GM12878 (cell line): ENCODE measurements around the gene ARHGEF1. TPM values are rescaled to one million over a fixed set of nuclear protein-coding genes. Genes with fewer than 3 reads are reported as not detected.
A peak's percentile ranks its signal among the peaks of the same experiment; 100 is the strongest.

Experiments
- ATAC-seq: fragments of 200-7000 bp; cut with Tn5 transposase; 3 replicates; pipeline ENCODE4 v1.9.1; 2020; ENCODE audit warnings: mild to moderate bottlenecking, moderate library complexity
- BruUV-seq: library from RNA; stranded (reverse); fragments of 400-500 nt; replicated peaks from 2 replicates; lab custom pipeline; 2021; lab: Mats Ljungman, UMichigan
- CTCF ChIA-PET: fragments of 300-600 bp; sonication (Branson Sonifier 250); formaldehyde crosslinking; extraction: SDS; loops from one replicate; lab custom pipeline; 2021; ENCODE audit warnings: inconsistent platforms; lab: Yijun Ruan, JAX
- POLR2A ChIA-PET: fragments of 350-600 bp; formaldehyde crosslinking; extraction: SDS; loops from one replicate; lab custom pipeline; 2021; ENCODE audit warnings: inconsistent platforms; lab: Charles Lee
- RAD21 ChIA-PET: fragments of 300-600 bp; sonication (Branson Sonifier 250); formaldehyde crosslinking; loops from one replicate; lab custom pipeline; 2023; ENCODE audit warnings: antibody characterized with exemption; ENCODE audit not compliant: unreplicated experiment; lab: Charles Lee
- SMC1A ChIA-PET: fragments of 300-600 bp; sonication (Branson Sonifier 250); formaldehyde crosslinking; loops from one replicate; lab custom pipeline; 2023; ENCODE audit not compliant: unreplicated experiment, uncharacterized antibody; lab: Charles Lee
- DNase-seq: peaks from one replicate; pipeline ENCODE4 v3.0.0-alpha.2; 2011; ENCODE audit warnings: low read depth, low spot score
- FAIRE-seq: peaks from 3 replicates; lab custom pipeline; 2011; peaks lifted over from hg19 to GRCh38; lab: Jason Lieb, UNC
- H2AFZ ChIP-seq: 2 replicates; pipeline ENCODE4 v1.6.0; 2011; ENCODE audit warnings: low read depth, low read length, control low read depth; ENCODE audit not compliant: control insufficient read depth
- H3K27ac ChIP-seq: 2 replicates; pipeline ENCODE4 v1.5.1; 2011; ENCODE audit warnings: control low read depth; ENCODE audit not compliant: control insufficient read depth, insufficient read depth
- H3K27me3 ChIP-seq, 2 experiments: replicated peaks in 1 of 2; 2 replicates each; pipeline versions ENCODE4 v1.6.0 to v1.6.1; 2011; ENCODE audit warnings: low read length in 1 of 2; ENCODE audit not compliant: control insufficient read depth in 2 of 2, insufficient read depth in 2 of 2
- H3K36me3 ChIP-seq, 2 experiments: 2 replicates each; pipeline ENCODE4 v1.5.1; 2011; ENCODE audit warnings: low read length in 1 of 2; ENCODE audit not compliant: control insufficient read depth in 2 of 2, insufficient read depth in 2 of 2
- H3K4me1 ChIP-seq: 2 replicates; pipeline ENCODE4 v1.6.1; 2011; ENCODE audit warnings: mild to moderate bottlenecking, low read length, moderate library complexity, mixed read lengths; ENCODE audit not compliant: control insufficient read depth, insufficient read depth
- H3K4me2 ChIP-seq: 2 replicates; pipeline ENCODE4 v1.6.0; 2011; ENCODE audit warnings: control low read depth; ENCODE audit not compliant: control insufficient read depth, insufficient read depth
- H3K4me3 ChIP-seq: fragments of 200-600 bp; sonication (generic); 2 replicates; pipeline ENCODE4 v1.5.1; 2016
- H3K79me2 ChIP-seq: 2 replicates; pipeline ENCODE4 v1.6.0; 2011; ENCODE audit warnings: low read length; ENCODE audit not compliant: control insufficient read depth, insufficient read depth
- H3K9ac ChIP-seq: 2 replicates; pipeline ENCODE4 v1.8.0; 2011; ENCODE audit warnings: low read length, control low read depth, mixed read lengths; ENCODE audit not compliant: control insufficient read depth, insufficient read depth
- H3K9me3 ChIP-seq: replicated peaks from 3 replicates; pipeline ENCODE4 v1.5.1; 2011; ENCODE audit warnings: mild to moderate bottlenecking, low read length; ENCODE audit not compliant: control insufficient read depth, insufficient read depth
- H4K20me1 ChIP-seq: 2 replicates; pipeline ENCODE4 v1.6.0; 2011; ENCODE audit not compliant: control insufficient read depth, insufficient read depth
- CHD4 ChIP-seq: fragments of 200-600 bp; sonication (generic); IDR thresholded peaks from 2 replicates; pipeline ENCODE4 v1.6.1; 2016; ENCODE audit warnings: mild to moderate bottlenecking
- GABPA ChIP-seq: IDR thresholded peaks from 2 replicates; pipeline ENCODE4 v1.6.1; 2014; ENCODE audit warnings: antibody characterized with exemption, low read depth, mild to moderate bottlenecking, inconsistent platforms
- KLF5 ChIP-seq: fragments of 450-650 bp; IDR thresholded peaks from 2 replicates; pipeline ENCODE4 v1.6.1; 2014; ENCODE audit warnings: mild to moderate bottlenecking; ENCODE audit not compliant: partially characterized antibody
- LARP7 ChIP-seq: fragments of 450-650 bp; IDR thresholded peaks from 2 replicates; pipeline ENCODE4 v1.6.1; 2017; ENCODE audit warnings: mild to moderate bottlenecking
- NFXL1 ChIP-seq: fragments of 450-650 bp; IDR thresholded peaks from 2 replicates; pipeline ENCODE4 v1.6.1; 2017; ENCODE audit warnings: antibody characterized with exemption, mild to moderate bottlenecking, borderline replicate concordance
- POLR2A ChIP-seq: IDR thresholded peaks from 2 replicates; pipeline ENCODE4 v1.6.1; 2011; ENCODE audit warnings: low read depth, mild to moderate bottlenecking, low read length
- SIN3A ChIP-seq: IDR thresholded peaks from 2 replicates; pipeline ENCODE4 v1.6.1; 2012; ENCODE audit warnings: low read depth, low read length, improper control_type of control experiment
- ZSCAN29 ChIP-seq: fragments of 450-650 bp; IDR thresholded peaks from 2 replicates; pipeline ENCODE4 v1.6.1; 2017; ENCODE audit warnings: mild to moderate bottlenecking, moderate library complexity
- WGBS: methylation state at CpG from one replicate; pipeline ENCODE4 v1.1.6; 2016; ENCODE audit warnings: low lambda C conversion rate; ENCODE audit not compliant: insufficient replicate concordance, insufficient coverage; ENCODE audit errors: missing lambda C conversion rate; 5-methylcytosine and 5-hydroxymethylcytosine counted together
- in situ Hi-C: fragments of 300-500 bp; cut with MboI; formaldehyde crosslinking; loops from 9 replicates; pipeline ENCODE4 v1.14.3; 2018; ENCODE audit warnings: mixed read lengths
- intact Hi-C: fragments of 100-400 bp; cut with micrococcal nuclease; formaldehyde crosslinking; loops from one replicate; pipeline ENCODE4 v1.14.2; 2022; ENCODE audit not compliant: unreplicated experiment
- polyA plus RNA-seq, 11 experiments: library from polyadenylated mRNA; depleted of rRNA in 4 of 11; unstranded in 6 of 11; stranded (reverse) in 5 of 11; fragments of >200 nt; fragmentation: Nextera tagmentation in 4 of 11; fragmentation: Illumina TruSeq in 1 of 11; extraction: Ambion mirVana in 4 of 11; extraction: Trizol in 1 of 11; gene quantifications; 1 replicate in 1 of 11; 2 replicates in 10 of 11; pipeline versions ENCODE4 v1.2.1 to v1.2.3, GENCODE V29; 2011 to 2016; ENCODE audit warnings: inconsistent platforms in 2 of 11, missing spikeins in 2 of 11, low read depth in 1 of 11
- total RNA-seq, 4 experiments: library from RNA; depleted of rRNA in 3 of 4; stranded (reverse); fragments of >200 nt in 3 of 4; fragmentation: Illumina TruSeq in 1 of 4; extraction: Trizol in 1 of 4; gene quantifications; 2 replicates each; pipeline versions ENCODE4 v1.2.1 to v1.2.3, GENCODE V29; 2013 to 2021
- TF ChIP-seq, protein P1 (sequence below), 3 experiments: IDR thresholded peaks in 2 of 3; conservative IDR thresholded peaks in 1 of 3; 2 replicates each; pipeline ENCODE4 v1.5.1; 2011; ENCODE audit warnings: low read depth in 3 of 3, low read length in 3 of 3, mild to moderate bottlenecking in 3 of 3, control low read depth in 2 of 3, moderate library complexity in 2 of 3, inconsistent platforms in 1 of 3, mixed read lengths in 1 of 3; ENCODE audit not compliant: control insufficient read depth in 2 of 3, insufficient read depth in 1 of 3; ENCODE audit errors: extremely low read depth in 1 of 3
- TF ChIP-seq, protein P2 (sequence below): fragments of 450-650 bp; formaldehyde crosslinking; IDR thresholded peaks from 2 replicates; pipeline ENCODE4 v1.4.0; 2020; ENCODE audit warnings: mild to moderate bottlenecking, moderate library complexity
- TF ChIP-seq, protein P3 (sequence below): fragments of 150-350 bp; IDR thresholded peaks from 2 replicates; pipeline ENCODE4 v1.6.1; 2014; ENCODE audit warnings: mild to moderate bottlenecking, low read depth, low read length
- TF ChIP-seq, protein P4 (sequence below): IDR thresholded peaks from 2 replicates; pipeline ENCODE4 v1.6.1; 2012; ENCODE audit warnings: mild to moderate bottlenecking, low read depth, low read length

The ARHGEF1 gene
- total and polyA plus RNA-seq, 10 of the 15 experiments (the other 5 are each of a cell fraction or from before 2014, with no cell fraction given): 1.2 to 207 (median 53.9) TPM

DNA sequence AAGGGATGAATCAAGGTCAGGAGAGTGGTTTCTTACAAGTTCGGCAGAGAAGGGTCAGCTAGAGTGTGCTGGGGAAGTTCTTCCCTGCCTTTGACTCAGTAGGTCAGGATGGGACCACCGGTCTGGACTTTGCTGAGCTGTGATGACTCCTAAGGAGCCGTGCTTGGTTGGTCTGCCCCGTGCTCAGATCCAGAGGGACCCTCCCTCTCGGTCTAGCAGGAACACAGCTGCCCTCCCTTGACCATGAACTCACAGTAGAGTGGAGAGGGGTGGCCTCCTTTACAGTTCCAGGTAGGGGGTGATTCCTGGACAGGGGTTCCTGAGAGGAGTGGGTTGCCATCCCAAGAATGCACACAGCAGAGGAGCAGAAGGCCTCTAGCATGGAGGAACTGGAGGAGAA is 18.6 kb upstream of the ARHGEF1 start (continued):
- TF ChIP-seq, protein P1, sequence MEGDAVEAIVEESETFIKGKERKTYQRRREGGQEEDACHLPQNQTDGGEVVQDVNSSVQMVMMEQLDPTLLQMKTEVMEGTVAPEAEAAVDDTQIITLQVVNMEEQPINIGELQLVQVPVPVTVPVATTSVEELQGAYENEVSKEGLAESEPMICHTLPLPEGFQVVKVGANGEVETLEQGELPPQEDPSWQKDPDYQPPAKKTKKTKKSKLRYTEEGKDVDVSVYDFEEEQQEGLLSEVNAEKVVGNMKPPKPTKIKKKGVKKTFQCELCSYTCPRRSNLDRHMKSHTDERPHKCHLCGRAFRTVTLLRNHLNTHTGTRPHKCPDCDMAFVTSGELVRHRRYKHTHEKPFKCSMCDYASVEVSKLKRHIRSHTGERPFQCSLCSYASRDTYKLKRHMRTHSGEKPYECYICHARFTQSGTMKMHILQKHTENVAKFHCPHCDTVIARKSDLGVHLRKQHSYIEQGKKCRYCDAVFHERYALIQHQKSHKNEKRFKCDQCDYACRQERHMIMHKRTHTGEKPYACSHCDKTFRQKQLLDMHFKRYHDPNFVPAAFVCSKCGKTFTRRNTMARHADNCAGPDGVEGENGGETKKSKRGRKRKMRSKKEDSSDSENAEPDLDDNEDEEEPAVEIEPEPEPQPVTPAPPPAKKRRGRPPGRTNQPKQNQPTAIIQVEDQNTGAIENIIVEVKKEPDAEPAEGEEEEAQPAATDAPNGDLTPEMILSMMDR (IDR thresholded peaks at IDR 0.05 in 2 of 3, conservative IDR thresholded peaks at IDR 0.05 in 1 of 3; ENCODE audit: control insufficient read depth in 2 of 3, extremely low read depth in 1 of 3, insufficient read depth in 1 of 3, low read depth in 3 of 3, low read length in 3 of 3): 0 out of 6 replicates have a peak, but pooled peaks of 1 of the 3 experiments have one; percentile 1
- TF ChIP-seq, protein P2, sequence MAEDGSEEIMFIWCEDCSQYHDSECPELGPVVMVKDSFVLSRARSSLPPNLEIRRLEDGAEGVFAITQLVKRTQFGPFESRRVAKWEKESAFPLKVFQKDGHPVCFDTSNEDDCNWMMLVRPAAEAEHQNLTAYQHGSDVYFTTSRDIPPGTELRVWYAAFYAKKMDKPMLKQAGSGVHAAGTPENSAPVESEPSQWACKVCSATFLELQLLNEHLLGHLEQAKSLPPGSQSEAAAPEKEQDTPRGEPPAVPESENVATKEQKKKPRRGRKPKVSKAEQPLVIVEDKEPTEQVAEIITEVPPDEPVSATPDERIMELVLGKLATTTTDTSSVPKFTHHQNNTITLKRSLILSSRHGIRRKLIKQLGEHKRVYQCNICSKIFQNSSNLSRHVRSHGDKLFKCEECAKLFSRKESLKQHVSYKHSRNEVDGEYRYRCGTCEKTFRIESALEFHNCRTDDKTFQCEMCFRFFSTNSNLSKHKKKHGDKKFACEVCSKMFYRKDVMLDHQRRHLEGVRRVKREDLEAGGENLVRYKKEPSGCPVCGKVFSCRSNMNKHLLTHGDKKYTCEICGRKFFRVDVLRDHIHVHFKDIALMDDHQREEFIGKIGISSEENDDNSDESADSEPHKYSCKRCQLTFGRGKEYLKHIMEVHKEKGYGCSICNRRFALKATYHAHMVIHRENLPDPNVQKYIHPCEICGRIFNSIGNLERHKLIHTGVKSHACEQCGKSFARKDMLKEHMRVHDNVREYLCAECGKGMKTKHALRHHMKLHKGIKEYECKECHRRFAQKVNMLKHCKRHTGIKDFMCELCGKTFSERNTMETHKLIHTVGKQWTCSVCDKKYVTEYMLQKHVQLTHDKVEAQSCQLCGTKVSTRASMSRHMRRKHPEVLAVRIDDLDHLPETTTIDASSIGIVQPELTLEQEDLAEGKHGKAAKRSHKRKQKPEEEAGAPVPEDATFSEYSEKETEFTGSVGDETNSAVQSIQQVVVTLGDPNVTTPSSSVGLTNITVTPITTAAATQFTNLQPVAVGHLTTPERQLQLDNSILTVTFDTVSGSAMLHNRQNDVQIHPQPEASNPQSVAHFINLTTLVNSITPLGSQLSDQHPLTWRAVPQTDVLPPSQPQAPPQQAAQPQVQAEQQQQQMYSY: no peak
- TF ChIP-seq NFXL1: no peak
- TF ChIP-seq POLR2A: peak; percentile 35; the same call in 1 of the 2 replicates

DNA sequence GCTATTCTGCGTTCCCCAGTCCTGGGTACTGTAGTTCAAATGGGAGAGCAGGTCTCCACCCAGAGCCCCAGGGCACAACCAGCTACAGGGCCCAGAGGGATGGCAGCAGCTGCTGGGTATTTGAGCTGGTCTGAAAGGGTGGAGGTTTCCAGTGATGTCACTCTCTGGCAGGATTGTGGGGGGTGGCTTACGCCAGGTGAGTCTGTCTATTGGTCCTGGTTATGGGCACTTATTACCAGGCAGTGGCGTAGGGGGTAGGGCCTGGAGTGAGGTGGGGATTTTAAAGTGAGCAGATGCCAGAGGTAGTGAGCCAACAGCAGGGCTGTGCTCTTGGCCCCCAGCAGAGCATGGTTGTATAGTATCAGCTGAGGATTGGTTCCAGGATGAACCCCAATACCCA is 16.7 kb upstream of the ARHGEF1 start:
- Histone ChIP-seq H3K9ac (no peak overlapping the region), H3K4me1 (peaks cover 71% of the 10 kb centered on the region), H4K20me1 (peaks cover 31% of the 10 kb centered on the region), H3K36me3 (peaks cover 44 to 50% of the 10 kb centered on the region in 2 experiments), H2AFZ (no peak overlapping the region), H3K27ac (no peak overlapping the region), H3K9me3 (no peaks in the 10 kb centered on the region), H3K27me3 (no peaks in the 10 kb centered on the region), H3K4me2 (peak overlapping the region; percentile 52; the same call in 1 of the 2 replicates), H3K4me3 (peak overlapping the region; percentile 55), H3K79me2 (peaks cover 71% of the 10 kb centered on the region)
- POLR2A ChIA-PET: interaction anchor here (1.3 kb wide), 1 partner anchor 10 kb away, joined by 4 read pairs; no protein-coding TSS in a partner anchor
- intact Hi-C loops: no loop called here
- no peak for DNase-seq
- 98% methylated on average over 3 of the region's 3 CpGs for WGBS
- CTCF ChIA-PET: interaction anchor here (0.6 to 1.4 kb wide), 3 partner anchors 22 to 268 kb away, joined by 3 to 7 read pairs (median 5); no protein-coding TSS in a partner anchor
- ATAC-seq: peak; percentile 7
- in situ Hi-C loops: no loop called here
- no TSS peak for BruUV-seq
- RAD21 ChIA-PET: no interaction called here
- no peak for FAIRE-seq
- SMC1A ChIA-PET: no interaction called here
- TF ChIP-seq, protein P3, sequence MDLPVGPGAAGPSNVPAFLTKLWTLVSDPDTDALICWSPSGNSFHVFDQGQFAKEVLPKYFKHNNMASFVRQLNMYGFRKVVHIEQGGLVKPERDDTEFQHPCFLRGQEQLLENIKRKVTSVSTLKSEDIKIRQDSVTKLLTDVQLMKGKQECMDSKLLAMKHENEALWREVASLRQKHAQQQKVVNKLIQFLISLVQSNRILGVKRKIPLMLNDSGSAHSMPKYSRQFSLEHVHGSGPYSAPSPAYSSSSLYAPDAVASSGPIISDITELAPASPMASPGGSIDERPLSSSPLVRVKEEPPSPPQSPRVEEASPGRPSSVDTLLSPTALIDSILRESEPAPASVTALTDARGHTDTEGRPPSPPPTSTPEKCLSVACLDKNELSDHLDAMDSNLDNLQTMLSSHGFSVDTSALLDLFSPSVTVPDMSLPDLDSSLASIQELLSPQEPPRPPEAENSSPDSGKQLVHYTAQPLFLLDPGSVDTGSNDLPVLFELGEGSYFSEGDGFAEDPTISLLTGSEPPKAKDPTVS: no peak
- TF ChIP-seq GABPA (no peak), LARP7 (no peak), KLF5 (no peak), ZSCAN29 (no peak), CHD4 (no peak), SIN3A (no peak)
- TF ChIP-seq, protein P4, sequence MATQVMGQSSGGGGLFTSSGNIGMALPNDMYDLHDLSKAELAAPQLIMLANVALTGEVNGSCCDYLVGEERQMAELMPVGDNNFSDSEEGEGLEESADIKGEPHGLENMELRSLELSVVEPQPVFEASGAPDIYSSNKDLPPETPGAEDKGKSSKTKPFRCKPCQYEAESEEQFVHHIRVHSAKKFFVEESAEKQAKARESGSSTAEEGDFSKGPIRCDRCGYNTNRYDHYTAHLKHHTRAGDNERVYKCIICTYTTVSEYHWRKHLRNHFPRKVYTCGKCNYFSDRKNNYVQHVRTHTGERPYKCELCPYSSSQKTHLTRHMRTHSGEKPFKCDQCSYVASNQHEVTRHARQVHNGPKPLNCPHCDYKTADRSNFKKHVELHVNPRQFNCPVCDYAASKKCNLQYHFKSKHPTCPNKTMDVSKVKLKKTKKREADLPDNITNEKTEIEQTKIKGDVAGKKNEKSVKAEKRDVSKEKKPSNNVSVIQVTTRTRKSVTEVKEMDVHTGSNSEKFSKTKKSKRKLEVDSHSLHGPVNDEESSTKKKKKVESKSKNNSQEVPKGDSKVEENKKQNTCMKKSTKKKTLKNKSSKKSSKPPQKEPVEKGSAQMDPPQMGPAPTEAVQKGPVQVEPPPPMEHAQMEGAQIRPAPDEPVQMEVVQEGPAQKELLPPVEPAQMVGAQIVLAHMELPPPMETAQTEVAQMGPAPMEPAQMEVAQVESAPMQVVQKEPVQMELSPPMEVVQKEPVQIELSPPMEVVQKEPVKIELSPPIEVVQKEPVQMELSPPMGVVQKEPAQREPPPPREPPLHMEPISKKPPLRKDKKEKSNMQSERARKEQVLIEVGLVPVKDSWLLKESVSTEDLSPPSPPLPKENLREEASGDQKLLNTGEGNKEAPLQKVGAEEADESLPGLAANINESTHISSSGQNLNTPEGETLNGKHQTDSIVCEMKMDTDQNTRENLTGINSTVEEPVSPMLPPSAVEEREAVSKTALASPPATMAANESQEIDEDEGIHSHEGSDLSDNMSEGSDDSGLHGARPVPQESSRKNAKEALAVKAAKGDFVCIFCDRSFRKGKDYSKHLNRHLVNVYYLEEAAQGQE: no peak
